H1 (cell line): ENCODE results near the gene CCR3. TPM values are rescaled to one million over a fixed set of nuclear protein-coding genes. Genes with fewer than 3 reads are reported as not detected.

ENCODE experiments used
- CTCF ChIA-PET: fragments of 300-600 bp; sonication (Branson Sonifier 250); formaldehyde crosslinking; loops from one replicate; lab custom pipeline; 2021; ENCODE audit not compliant: partially characterized antibody; lab: Charles Lee
- POLR2A ChIA-PET: fragments of 300-600 bp; sonication (Branson Sonifier 250); formaldehyde crosslinking; loops from one replicate; lab custom pipeline; 2021; ENCODE audit warnings: inconsistent platforms; ENCODE audit not compliant: partially characterized antibody; lab: Charles Lee
- DNase-seq, 2 experiments: peaks; one replicate each; pipeline versions ENCODE4 v3.0.0 to v3.0.0-alpha.2; 2010 to 2022; ENCODE audit warnings: low spot score in 2 of 2, low read depth in 1 of 2, mixed read lengths in 1 of 2
- FAIRE-seq: peaks from 2 replicates; lab custom pipeline; 2011; peaks lifted over from hg19 to GRCh38; lab: Jason Lieb, UNC
- H2AFZ ChIP-seq: 2 replicates; pipeline ENCODE4 v1.8.1; 2012; ENCODE audit warnings: low read length, inconsistent platforms
- H2AK5ac ChIP-seq: 2 replicates; pipeline ENCODE4 v1.6.1; 2013; ENCODE audit warnings: low read depth, low read length
- H2BK120ac ChIP-seq: replicated peaks from 2 replicates; pipeline ENCODE3; 2013; ENCODE audit warnings: low read depth, low read length, inconsistent platforms
- H2BK12ac ChIP-seq: 2 replicates; pipeline ENCODE4 v1.6.1; 2013; ENCODE audit warnings: low read depth, low read length
- H2BK15ac ChIP-seq: 2 replicates; pipeline ENCODE4 v1.6.1; 2013; ENCODE audit warnings: low read length
- H2BK20ac ChIP-seq: 2 replicates; pipeline ENCODE4 v1.6.1; 2013; ENCODE audit warnings: low read length
- H2BK5ac ChIP-seq: 2 replicates; pipeline ENCODE4 v1.6.1; 2013; ENCODE audit warnings: low read depth, low read length
- H3K14ac ChIP-seq: 2 replicates; pipeline ENCODE4 v1.6.1; 2013; ENCODE audit warnings: inconsistent platforms; ENCODE audit not compliant: insufficient read length
- H3K18ac ChIP-seq: 2 replicates; pipeline ENCODE4 v1.6.1; 2013; ENCODE audit warnings: low read length; ENCODE audit errors: extremely low read depth
- H3K23ac ChIP-seq: 2 replicates; pipeline ENCODE4 v1.6.1; 2013; ENCODE audit warnings: inconsistent platforms; ENCODE audit not compliant: insufficient read length
- H3K23me2 ChIP-seq: 2 replicates; pipeline ENCODE4 v1.6.1; 2013; ENCODE audit warnings: low read depth, low read length
- H3K27ac ChIP-seq: 2 replicates; pipeline ENCODE4 v1.6.1; 2011; ENCODE audit warnings: low read depth, low read length, inconsistent platforms
- H3K27me3 ChIP-seq, 4 experiments: replicated peaks in 1 of 4; 1 replicate in 1 of 4; 2 replicates in 3 of 4; pipeline versions ENCODE4 v1.6.1 to v1.8.1; 2011 to 2013; ENCODE audit warnings: low read length in 3 of 4, mild to moderate bottlenecking in 3 of 4, inconsistent platforms in 2 of 4, mixed read lengths in 2 of 4, moderate library complexity in 1 of 4; ENCODE audit not compliant: control insufficient read depth in 3 of 4, insufficient read depth in 3 of 4; ENCODE audit errors: extremely low read depth in 1 of 4
- H3K36me3 ChIP-seq, 4 experiments: 2 replicates each; pipeline versions ENCODE4 v1.6.1 to v1.8.1; 2011 to 2013; ENCODE audit warnings: mild to moderate bottlenecking in 4 of 4, low read length in 3 of 4, moderate library complexity in 2 of 4, control low read depth in 1 of 4, inconsistent platforms in 1 of 4; ENCODE audit not compliant: insufficient read depth in 4 of 4, control insufficient read depth in 2 of 4
- H3K4ac ChIP-seq: replicated peaks from 2 replicates; pipeline ENCODE3; 2013; ENCODE audit warnings: low read length, low read depth, mixed read lengths, inconsistent platforms; ENCODE audit not compliant: insufficient read length
- H3K4me1 ChIP-seq, 4 experiments: replicated peaks in 1 of 4; 1 replicate in 1 of 4; 2 replicates in 3 of 4; pipeline versions ENCODE4 v1.6.1 to v1.8.1; 2011 to 2013; ENCODE audit warnings: low read length in 3 of 4, inconsistent platforms in 2 of 4, mixed read lengths in 1 of 4; ENCODE audit not compliant: insufficient read depth in 4 of 4, control insufficient read depth in 3 of 4
- H3K4me2 ChIP-seq, 2 experiments: 2 replicates each; pipeline versions ENCODE4 v1.6.1 to v1.8.1; 2011 to 2013; ENCODE audit warnings: low read depth in 2 of 2, low read length in 2 of 2, control low read depth in 1 of 2, inconsistent platforms in 1 of 2, mild to moderate bottlenecking in 1 of 2; ENCODE audit not compliant: insufficient read depth in 1 of 2
- H3K4me3 ChIP-seq, 4 experiments: fragments of 200-600, 300-600 bp in 1 of 4; sonication (generic), shearing (Covaris generic), sonication (Bioruptor Twin) in 1 of 4; 2 replicates each; pipeline versions ENCODE4 v1.5.1 to v1.8.1; 2011 to 2016; ENCODE audit warnings: low read length in 4 of 4, low read depth in 3 of 4, control low read depth in 2 of 4, inconsistent platforms in 2 of 4, mild to moderate bottlenecking in 2 of 4, mixed read lengths in 1 of 4, moderate library complexity in 1 of 4; ENCODE audit not compliant: insufficient read depth in 2 of 4; ENCODE audit errors: extremely low read depth in 1 of 4
- H3K56ac ChIP-seq: replicated peaks from 2 replicates; pipeline ENCODE3; 2013; ENCODE audit warnings: low read depth, mild to moderate bottlenecking, mixed read lengths, low read length, inconsistent platforms; ENCODE audit not compliant: insufficient read length
- H3K79me1 ChIP-seq: 2 replicates; pipeline ENCODE4 v1.6.1; 2013; ENCODE audit warnings: low read depth, low read length, control low read depth
- H3K79me2 ChIP-seq, 2 experiments: 2 replicates each; pipeline versions ENCODE4 v1.6.1 to v1.8.1; 2012 to 2013; ENCODE audit warnings: low read length in 2 of 2, mild to moderate bottlenecking in 2 of 2, inconsistent platforms in 1 of 2; ENCODE audit not compliant: insufficient read depth in 2 of 2, control insufficient read depth in 1 of 2
- H3K9ac ChIP-seq, 4 experiments: replicated peaks in 1 of 4; 1 replicate in 1 of 4; 2 replicates in 3 of 4; pipeline versions ENCODE4 v1.6.1 to v1.8.1; 2011 to 2013; ENCODE audit warnings: low read depth in 3 of 4, low read length in 3 of 4, control low read depth in 2 of 4, mild to moderate bottlenecking in 2 of 4, moderate library complexity in 2 of 4, inconsistent platforms in 1 of 4; ENCODE audit errors: extremely low read depth in 1 of 4
- H3K9me3 ChIP-seq, 2 experiments: 2 replicates each; pipeline versions ENCODE4 v1.6.1 to v1.8.1; 2012 to 2013; ENCODE audit warnings: mild to moderate bottlenecking in 2 of 2, moderate library complexity in 2 of 2, control low read depth in 1 of 2, inconsistent platforms in 1 of 2, low read depth in 1 of 2, low read length in 1 of 2, mixed read lengths in 1 of 2; ENCODE audit not compliant: insufficient read depth in 2 of 2
- H4K20me1 ChIP-seq, 2 experiments: replicated peaks in 1 of 2; 2 replicates each; pipeline versions ENCODE3 to v1.8.1; 2011 to 2013; ENCODE audit warnings: inconsistent platforms in 2 of 2, low read length in 2 of 2, mild to moderate bottlenecking in 1 of 2; ENCODE audit not compliant: insufficient read depth in 2 of 2, control insufficient read depth in 1 of 2
- H4K5ac ChIP-seq: 2 replicates; pipeline ENCODE4 v1.6.1; 2013; ENCODE audit warnings: low read length, low read depth, mixed read lengths, inconsistent platforms; ENCODE audit not compliant: insufficient read length
- H4K8ac ChIP-seq: 2 replicates; pipeline ENCODE4 v1.8.0; 2013; ENCODE audit warnings: mild to moderate bottlenecking, moderate library complexity, low read length, inconsistent platforms; ENCODE audit not compliant: insufficient read depth; ENCODE audit errors: extremely low read depth
- H4K91ac ChIP-seq: replicated peaks from 2 replicates; pipeline ENCODE3; 2013; ENCODE audit warnings: low read length, mixed read lengths, inconsistent platforms; ENCODE audit not compliant: insufficient read length
- SIX5 ChIP-seq: IDR thresholded peaks from 2 replicates; pipeline ENCODE4 v1.6.1; 2011; ENCODE audit warnings: mild to moderate bottlenecking, low read depth, low read length
- WGBS, 2 experiments: shearing (Covaris generic) in 1 of 2; methylation state at CpG; one replicate each; pipeline versions ENCODE4 v1.1.6 to v1.1.7; 2013 to 2015; ENCODE audit warnings: low lambda C conversion rate in 2 of 2, mixed read lengths in 2 of 2, inconsistent platforms in 1 of 2, low coverage in 1 of 2, missing lambda C conversion rate in 1 of 2; ENCODE audit not compliant: insufficient replicate concordance in 2 of 2, insufficient coverage in 1 of 2, insufficient read length in 1 of 2; ENCODE audit errors: extremely low coverage in 1 of 2, missing lambda C conversion rate in 1 of 2; 5-methylcytosine and 5-hydroxymethylcytosine counted together
- polyA plus RNA-seq, 7 experiments: library from polyadenylated mRNA; depleted of rRNA in 3 of 7; stranded (reverse) in 5 of 7; unstranded in 2 of 7; fragments of >200 nt in 5 of 7; fragments of 200-250 nt in 2 of 7; gene quantifications; 1 replicate in 5 of 7; 2 replicates in 1 of 7; 4 replicates in 1 of 7; pipeline versions ENCODE4 v1.2.1 to v1.2.3, GENCODE V29; 2011 to 2013; ENCODE audit warnings: missing spikeins in 2 of 7, mixed read lengths in 2 of 7
- total RNA-seq: library from RNA; stranded (reverse); fragmentation: NEBNext Ultra II Directional; extraction: Animal tissue kit (Norgen Biotek cat#: 25700); gene quantifications from 2 replicates; pipeline ENCODE4 v1.2.1, GENCODE V29; 2021
- TF ChIP-seq, protein P1 (sequence below), 3 experiments: IDR thresholded peaks; 1 replicate in 2 of 3; 2 replicates in 1 of 3; pipeline versions ENCODE4 v1.5.1 to v1.6.1; 2011; ENCODE audit warnings: low read length in 3 of 3, mild to moderate bottlenecking in 3 of 3, inconsistent platforms in 2 of 3, low read depth in 1 of 3, moderate library complexity in 1 of 3; ENCODE audit not compliant: insufficient read depth in 1 of 3; ENCODE audit errors: control extremely low read depth in 1 of 3

The CCR3 gene
- total and polyA plus RNA-seq, 2 of the 8 experiments (the other 6 are each of a cell fraction or from before 2014, with no cell fraction given): not detected

DNA sequence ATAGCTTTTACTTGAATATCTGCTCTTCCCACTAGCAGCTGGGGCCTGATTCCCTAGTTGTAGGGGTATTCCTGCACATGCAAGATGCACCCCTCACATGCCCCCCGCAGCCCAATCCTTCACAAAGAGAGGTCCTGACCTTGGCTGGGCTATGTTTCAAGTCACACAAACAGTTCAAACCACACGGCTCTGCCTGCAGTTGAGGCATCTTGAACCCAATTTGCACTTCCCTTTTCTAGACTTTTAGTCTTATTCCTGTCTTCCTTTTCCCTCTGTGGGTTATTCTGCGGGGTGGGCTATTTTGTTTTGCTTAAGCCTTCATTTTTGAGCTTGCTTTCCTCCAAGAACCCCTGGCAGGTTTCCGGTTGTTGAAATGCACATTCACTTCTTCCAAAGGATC, 20.9 kb upstream of the CCR3 start:
- Histone ChIP-seq H4K8ac (no peak overlapping the region), H3K27ac (no peak overlapping the region), H3K79me1 (no peaks in the 10 kb centered on the region), H3K4me3 (no peak overlapping the region), H4K5ac (no peak overlapping the region), H4K91ac (no peak overlapping the region)
- FAIRE-seq: no peak
- TF ChIP-seq, protein P1, sequence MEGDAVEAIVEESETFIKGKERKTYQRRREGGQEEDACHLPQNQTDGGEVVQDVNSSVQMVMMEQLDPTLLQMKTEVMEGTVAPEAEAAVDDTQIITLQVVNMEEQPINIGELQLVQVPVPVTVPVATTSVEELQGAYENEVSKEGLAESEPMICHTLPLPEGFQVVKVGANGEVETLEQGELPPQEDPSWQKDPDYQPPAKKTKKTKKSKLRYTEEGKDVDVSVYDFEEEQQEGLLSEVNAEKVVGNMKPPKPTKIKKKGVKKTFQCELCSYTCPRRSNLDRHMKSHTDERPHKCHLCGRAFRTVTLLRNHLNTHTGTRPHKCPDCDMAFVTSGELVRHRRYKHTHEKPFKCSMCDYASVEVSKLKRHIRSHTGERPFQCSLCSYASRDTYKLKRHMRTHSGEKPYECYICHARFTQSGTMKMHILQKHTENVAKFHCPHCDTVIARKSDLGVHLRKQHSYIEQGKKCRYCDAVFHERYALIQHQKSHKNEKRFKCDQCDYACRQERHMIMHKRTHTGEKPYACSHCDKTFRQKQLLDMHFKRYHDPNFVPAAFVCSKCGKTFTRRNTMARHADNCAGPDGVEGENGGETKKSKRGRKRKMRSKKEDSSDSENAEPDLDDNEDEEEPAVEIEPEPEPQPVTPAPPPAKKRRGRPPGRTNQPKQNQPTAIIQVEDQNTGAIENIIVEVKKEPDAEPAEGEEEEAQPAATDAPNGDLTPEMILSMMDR (IDR thresholded peaks at IDR 0.05; ENCODE audit: control extremely low read depth in 1 of 3, insufficient read depth in 1 of 3, low read depth in 1 of 3, low read length in 3 of 3): no peak
- no peak for TF ChIP-seq SIX5
- TF ChIP-seq, all 59 proteins: peak for 0
- WGBS, 2 experiments: 95% methylated on average over 3 of the region's 4 CpGs; no CpG with 5 or more reads in 1 of the 2 experiments
- no peak overlapping the region for H3K9ac ChIP-seq
- H3K4me1 ChIP-seq: no peaks in the 10 kb centered on the region
- CTCF ChIA-PET: interaction anchor here (0.6 to 1.3 kb wide), 9 partner anchors 13 to 275 kb away, joined by 3 to 4 read pairs (median 3); partner anchors contain the start of gene CCR1
- no peaks in the 10 kb centered on the region for H3K23me2 ChIP-seq
- no peak overlapping the region for H2BK12ac ChIP-seq
- H2BK5ac ChIP-seq: no peak overlapping the region
- no peak overlapping the region for H3K56ac ChIP-seq
- H3K79me2 ChIP-seq: no peaks in the 10 kb centered on the region
- POLR2A ChIA-PET: no interaction called here
- H2AFZ ChIP-seq: no peak overlapping the region
- H3K36me3 ChIP-seq: no peaks in the 10 kb centered on the region
- no peak overlapping the region for H2BK120ac ChIP-seq
- H2AK5ac ChIP-seq: no peak overlapping the region
- no peak overlapping the region for H2BK15ac ChIP-seq
- no peak for DNase-seq
- no peak overlapping the region for H3K18ac ChIP-seq
- no peak overlapping the region for H3K4me2 ChIP-seq
- no peaks in the 10 kb centered on the region; a peak in 1 of 4 replicates for H3K9me3 ChIP-seq
- no peaks in the 10 kb centered on the region for H4K20me1 ChIP-seq
- no peaks in the 10 kb centered on the region for H3K27me3 ChIP-seq
- H3K4ac ChIP-seq: no peak overlapping the region
- no peak overlapping the region for H3K14ac ChIP-seq
- no peak overlapping the region for H3K23ac ChIP-seq
- no peak overlapping the region for H2BK20ac ChIP-seq
